Vagina (tissue), 2 donors: Measurements from ENCODE around the gene MAGEE1. TPM values are rescaled to one million over a fixed set of nuclear protein-coding genes. Genes with fewer than 3 reads are reported as not detected.

Experiments used
- DNase-seq, 2 donors: peaks; one replicate each; pipeline ENCODE4 v3.0.0-alpha.2; 2017; ENCODE audit errors: extremely low spot score in 2 of 2
- H3K27ac ChIP-seq: fragments of 200-600 bp; sonication (generic); one replicate; pipeline ENCODE4 v1.5.1; 2019
- H3K27me3 ChIP-seq: fragments of 200-600 bp; sonication (generic); one replicate; pipeline ENCODE4 v1.5.1; 2019
- H3K36me3 ChIP-seq, 2 donors: fragments of 200-600 bp; sonication (generic); one replicate each; pipeline ENCODE4 v1.5.1; 2017 to 2019
- H3K4me1 ChIP-seq: fragments of 200-600 bp; sonication (generic); one replicate; pipeline ENCODE4 v1.5.1; 2019
- H3K4me3 ChIP-seq, 2 donors: fragments of 200-600 bp; sonication (generic); 1 replicate in 1 of 2; 2 replicates in 1 of 2; pipeline ENCODE4 v1.5.1; 2016 to 2019
- H3K9me3 ChIP-seq: fragments of 200-600 bp; sonication (generic); one replicate; pipeline ENCODE4 v1.5.1; 2019
- POLR2A ChIP-seq, 2 donors: fragments of 450-650 bp; IDR thresholded peaks; one replicate each; pipeline ENCODE4 v1.6.1; 2017; ENCODE audit warnings: antibody characterized with exemption in 2 of 2, mild to moderate bottlenecking in 2 of 2, moderate library complexity in 2 of 2
- POLR2AphosphoS5 ChIP-seq, 2 donors: sonication (generic); formaldehyde crosslinking; IDR thresholded peaks; one replicate each; pipeline ENCODE4 v1.9.0; 2017; ENCODE audit warnings: antibody characterized with exemption in 2 of 2, mild to moderate bottlenecking in 2 of 2, low read depth in 1 of 2; ENCODE audit not compliant: insufficient read depth in 1 of 2
- intact Hi-C: fragments of 100-400 bp; cut with DNase I; formaldehyde crosslinking; loops from one replicate; pipeline ENCODE4 v1.15.1; 2023
- total RNA-seq: library from RNA; depleted of rRNA; stranded (reverse); fragments of >200 nt; gene quantifications from one replicate; pipeline ENCODE4 v1.2.3, GENCODE V29; 2016
- TF ChIP-seq, protein P1 (sequence below), 3 experiments: fragments of 450-650 bp in 2 of 3; fragments of 200-600 bp in 1 of 3; sonication (generic) in 1 of 3; IDR thresholded peaks; one replicate each; pipeline ENCODE4 v1.5.1; 2017 to 2019; ENCODE audit warnings: antibody characterized with exemption in 3 of 3, mild to moderate bottlenecking in 2 of 3, moderate library complexity in 2 of 3

Gene MAGEE1
- total RNA-seq, 1 donor from 2014 or later: 3.4 TPM

- peak; percentile 83 to 93 for DNase-seq
- TF ChIP-seq POLR2A (IDR thresholded peaks at IDR 0.05) (no peak), POLR2AphosphoS5 (IDR thresholded peaks at IDR 0.05; ENCODE audit: insufficient read depth in 1 of 2, low read depth in 1 of 2) (no peak)
- intact Hi-C loops: no loop called here
- Histone ChIP-seq H3K36me3 (no peaks in the 10 kb centered on the region), H3K4me1 (no peaks in the 10 kb centered on the region), H3K4me3 (no peak overlapping the region), H3K27me3 (no peaks in the 10 kb centered on the region), H3K27ac (no peak overlapping the region), H3K9me3 (no peaks in the 10 kb centered on the region)
Measured at GRCh38 chrX:76453737-76454406, 26.4 kb downstream of the MAGEE1 start.

DNA sequence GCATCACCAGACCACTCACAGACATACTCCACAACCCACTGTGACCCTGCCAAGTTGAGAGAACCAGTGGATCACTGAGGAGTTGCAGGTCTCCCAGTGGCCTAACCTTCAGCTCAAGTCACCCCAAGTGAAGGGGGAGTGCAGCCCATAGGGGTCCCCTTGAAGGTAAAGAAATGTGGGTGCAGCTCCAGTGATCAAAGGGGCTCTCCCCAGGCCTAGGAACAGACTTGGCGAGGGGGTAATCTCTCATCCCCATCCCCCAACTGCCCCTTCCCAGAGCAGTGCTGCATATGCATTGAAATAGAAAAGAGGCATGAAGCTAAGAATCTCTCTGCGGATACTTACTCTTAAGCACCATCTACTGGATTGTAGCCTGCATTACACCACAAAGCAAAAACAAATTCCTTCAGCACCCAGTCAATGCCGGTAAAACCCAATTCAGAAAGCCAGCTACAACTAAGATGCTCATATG, 27.0 kb downstream of the MAGEE1 start:
- H3K36me3 ChIP-seq: no peaks in the 10 kb centered on the region
- TF ChIP-seq POLR2AphosphoS5 (IDR thresholded peaks at IDR 0.05; ENCODE audit: insufficient read depth in 1 of 2, low read depth in 1 of 2) (no peak), POLR2A (IDR thresholded peaks at IDR 0.05) (no peak)
- TF ChIP-seq, protein P1, sequence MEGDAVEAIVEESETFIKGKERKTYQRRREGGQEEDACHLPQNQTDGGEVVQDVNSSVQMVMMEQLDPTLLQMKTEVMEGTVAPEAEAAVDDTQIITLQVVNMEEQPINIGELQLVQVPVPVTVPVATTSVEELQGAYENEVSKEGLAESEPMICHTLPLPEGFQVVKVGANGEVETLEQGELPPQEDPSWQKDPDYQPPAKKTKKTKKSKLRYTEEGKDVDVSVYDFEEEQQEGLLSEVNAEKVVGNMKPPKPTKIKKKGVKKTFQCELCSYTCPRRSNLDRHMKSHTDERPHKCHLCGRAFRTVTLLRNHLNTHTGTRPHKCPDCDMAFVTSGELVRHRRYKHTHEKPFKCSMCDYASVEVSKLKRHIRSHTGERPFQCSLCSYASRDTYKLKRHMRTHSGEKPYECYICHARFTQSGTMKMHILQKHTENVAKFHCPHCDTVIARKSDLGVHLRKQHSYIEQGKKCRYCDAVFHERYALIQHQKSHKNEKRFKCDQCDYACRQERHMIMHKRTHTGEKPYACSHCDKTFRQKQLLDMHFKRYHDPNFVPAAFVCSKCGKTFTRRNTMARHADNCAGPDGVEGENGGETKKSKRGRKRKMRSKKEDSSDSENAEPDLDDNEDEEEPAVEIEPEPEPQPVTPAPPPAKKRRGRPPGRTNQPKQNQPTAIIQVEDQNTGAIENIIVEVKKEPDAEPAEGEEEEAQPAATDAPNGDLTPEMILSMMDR (IDR thresholded peaks at IDR 0.05): no peak
- H3K27me3 ChIP-seq: no peaks in the 10 kb centered on the region
- DNase-seq: no peak
- H3K27ac ChIP-seq: no peak overlapping the region
- no peaks in the 10 kb centered on the region for H3K9me3 ChIP-seq
- no peak overlapping the region for H3K4me3 ChIP-seq
- intact Hi-C loops: no loop called here
- H3K4me1 ChIP-seq: no peaks in the 10 kb centered on the region

DNA sequence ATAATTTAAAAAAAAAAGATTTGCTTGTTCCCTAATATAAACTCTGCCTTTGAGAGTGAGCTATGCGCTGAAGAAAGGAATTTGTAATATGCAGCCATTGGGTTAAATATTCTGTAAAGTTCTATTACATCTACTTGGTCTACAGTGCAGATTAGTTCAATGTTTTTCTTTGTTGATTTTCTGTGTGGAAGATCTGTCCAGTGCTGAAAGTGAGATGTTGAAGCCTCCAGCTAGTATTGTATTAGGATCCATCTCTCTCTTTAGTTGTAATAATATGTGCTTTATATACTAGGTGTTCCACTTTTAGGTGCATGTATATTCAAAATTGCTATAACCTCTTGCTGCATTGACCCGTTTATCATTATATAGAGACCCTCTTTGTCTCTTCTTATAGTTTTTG, 49.8 kb downstream of the MAGEE1 start:
- intact Hi-C loops: no loop called here
- TF ChIP-seq POLR2A (IDR thresholded peaks at IDR 0.05): no peak
- no peak for TF ChIP-seq POLR2AphosphoS5 (IDR thresholded peaks at IDR 0.05; ENCODE audit: insufficient read depth in 1 of 2, low read depth in 1 of 2)
- TF ChIP-seq, protein P1 (IDR thresholded peaks at IDR 0.05): no peak

More for the DNA sequence above, 49.8 kb downstream of the MAGEE1 start:
- H3K27ac ChIP-seq: no peak overlapping the region
- H3K4me1 ChIP-seq: no peaks in the 10 kb centered on the region
- H3K36me3 ChIP-seq: no peaks in the 10 kb centered on the region
- no peaks in the 10 kb centered on the region for H3K9me3 ChIP-seq
- H3K27me3 ChIP-seq: no peaks in the 10 kb centered on the region
- H3K4me3 ChIP-seq: no peak overlapping the region
- DNase-seq: no peak
